GM12878 (cell line): Measurements from ENCODE around the gene CCDC88A. TPM values are rescaled to one million over a fixed set of nuclear protein-coding genes. Genes with fewer than 3 reads are reported as not detected.

Experiments
- ATAC-seq: fragments of 200-7000 bp; cut with Tn5 transposase; 3 replicates; pipeline ENCODE4 v1.9.1; 2020; ENCODE audit warnings: mild to moderate bottlenecking, moderate library complexity
- BruUV-seq: library from RNA; stranded (reverse); fragments of 400-500 nt; replicated peaks from 2 replicates; lab custom pipeline; 2021; lab: Mats Ljungman, UMichigan
- CTCF ChIA-PET: fragments of 300-600 bp; sonication (Branson Sonifier 250); formaldehyde crosslinking; extraction: SDS; loops from one replicate; lab custom pipeline; 2021; ENCODE audit warnings: inconsistent platforms; lab: Yijun Ruan, JAX
- POLR2A ChIA-PET: fragments of 350-600 bp; formaldehyde crosslinking; extraction: SDS; loops from one replicate; lab custom pipeline; 2021; ENCODE audit warnings: inconsistent platforms; lab: Charles Lee
- RAD21 ChIA-PET: fragments of 300-600 bp; sonication (Branson Sonifier 250); formaldehyde crosslinking; loops from one replicate; lab custom pipeline; 2023; ENCODE audit warnings: antibody characterized with exemption; ENCODE audit not compliant: unreplicated experiment; lab: Charles Lee
- SMC1A ChIA-PET: fragments of 300-600 bp; sonication (Branson Sonifier 250); formaldehyde crosslinking; loops from one replicate; lab custom pipeline; 2023; ENCODE audit not compliant: unreplicated experiment, uncharacterized antibody; lab: Charles Lee
- DNase-seq: peaks from one replicate; pipeline ENCODE4 v3.0.0-alpha.2; 2011; ENCODE audit warnings: low read depth, low spot score
- FAIRE-seq: peaks from 3 replicates; lab custom pipeline; 2011; peaks lifted over from hg19 to GRCh38; lab: Jason Lieb, UNC
- H2AFZ ChIP-seq: 2 replicates; pipeline ENCODE4 v1.6.0; 2011; ENCODE audit warnings: low read depth, low read length, control low read depth; ENCODE audit not compliant: control insufficient read depth
- H3K27ac ChIP-seq: 2 replicates; pipeline ENCODE4 v1.5.1; 2011; ENCODE audit warnings: control low read depth; ENCODE audit not compliant: control insufficient read depth, insufficient read depth
- H3K27me3 ChIP-seq, 2 experiments: replicated peaks in 1 of 2; 2 replicates each; pipeline versions ENCODE4 v1.6.0 to v1.6.1; 2011; ENCODE audit warnings: low read length in 1 of 2; ENCODE audit not compliant: control insufficient read depth in 2 of 2, insufficient read depth in 2 of 2
- H3K36me3 ChIP-seq, 2 experiments: 2 replicates each; pipeline ENCODE4 v1.5.1; 2011; ENCODE audit warnings: low read length in 1 of 2; ENCODE audit not compliant: control insufficient read depth in 2 of 2, insufficient read depth in 2 of 2
- H3K4me1 ChIP-seq: 2 replicates; pipeline ENCODE4 v1.6.1; 2011; ENCODE audit warnings: mild to moderate bottlenecking, low read length, moderate library complexity, mixed read lengths; ENCODE audit not compliant: control insufficient read depth, insufficient read depth
- H3K4me2 ChIP-seq: 2 replicates; pipeline ENCODE4 v1.6.0; 2011; ENCODE audit warnings: control low read depth; ENCODE audit not compliant: control insufficient read depth, insufficient read depth
- H3K4me3 ChIP-seq: fragments of 200-600 bp; sonication (generic); 2 replicates; pipeline ENCODE4 v1.5.1; 2016
- H3K79me2 ChIP-seq: 2 replicates; pipeline ENCODE4 v1.6.0; 2011; ENCODE audit warnings: low read length; ENCODE audit not compliant: control insufficient read depth, insufficient read depth
- H3K9ac ChIP-seq: 2 replicates; pipeline ENCODE4 v1.8.0; 2011; ENCODE audit warnings: low read length, control low read depth, mixed read lengths; ENCODE audit not compliant: control insufficient read depth, insufficient read depth
- H3K9me3 ChIP-seq: replicated peaks from 3 replicates; pipeline ENCODE4 v1.5.1; 2011; ENCODE audit warnings: mild to moderate bottlenecking, low read length; ENCODE audit not compliant: control insufficient read depth, insufficient read depth
- H4K20me1 ChIP-seq: 2 replicates; pipeline ENCODE4 v1.6.0; 2011; ENCODE audit not compliant: control insufficient read depth, insufficient read depth
- BHLHE40 ChIP-seq, 2 experiments: fragments of 450-650 bp in 1 of 2; IDR thresholded peaks; 2 replicates each; pipeline ENCODE4 v1.6.1; 2011 to 2017; ENCODE audit warnings: low read depth in 2 of 2, borderline replicate concordance in 1 of 2, improper control_type of control experiment in 1 of 2, low read length in 1 of 2, mild to moderate bottlenecking in 1 of 2
- BMI1 ChIP-seq: fragments of 450-650 bp; IDR thresholded peaks from 2 replicates; pipeline ENCODE4 v1.6.1; 2016; ENCODE audit warnings: mild to moderate bottlenecking, moderate library complexity, borderline replicate concordance
- EZH2 ChIP-seq: IDR thresholded peaks from 2 replicates; pipeline ENCODE4 v1.6.1; 2012; ENCODE audit warnings: low read depth, mild to moderate bottlenecking, control low read depth, inconsistent platforms, low read length, borderline replicate concordance; ENCODE audit not compliant: control insufficient read depth
- IRF4 ChIP-seq: IDR thresholded peaks from 2 replicates; pipeline ENCODE4 v1.6.1; 2011; ENCODE audit warnings: low read depth, low read length
- KDM1A ChIP-seq: fragments of 200-600 bp; sonication (generic); IDR thresholded peaks from 2 replicates; pipeline ENCODE4 v1.6.1; 2016; ENCODE audit warnings: borderline replicate concordance
- KLF5 ChIP-seq: fragments of 450-650 bp; IDR thresholded peaks from 2 replicates; pipeline ENCODE4 v1.6.1; 2014; ENCODE audit warnings: mild to moderate bottlenecking; ENCODE audit not compliant: partially characterized antibody
- MYC ChIP-seq: IDR thresholded peaks from 2 replicates; pipeline ENCODE4 v1.6.1; 2011; ENCODE audit warnings: mild to moderate bottlenecking, low read length, moderate library complexity, inconsistent platforms; ENCODE audit not compliant: insufficient read depth, insufficient replicate concordance, insufficient read length, severe bottlenecking
- RB1 ChIP-seq: fragments of 450-650 bp; formaldehyde crosslinking; IDR thresholded peaks from 2 replicates; pipeline ENCODE4 v1.6.1; 2017; ENCODE audit warnings: mild to moderate bottlenecking, borderline replicate concordance
- RBBP5 ChIP-seq: fragments of 200-600 bp; sonication (generic); conservative IDR thresholded peaks from 2 replicates; pipeline ENCODE4 v1.6.1; 2016
- RUNX3 ChIP-seq: IDR thresholded peaks from 2 replicates; pipeline ENCODE4 v1.6.1; 2012; ENCODE audit warnings: low read length, inconsistent platforms
- SRF ChIP-seq, 2 experiments: IDR thresholded peaks; 2 replicates each; pipeline ENCODE4 v1.6.1; 2011; ENCODE audit warnings: low read depth in 2 of 2, low read length in 2 of 2, mild to moderate bottlenecking in 1 of 2, moderate library complexity in 1 of 2
- TCF12 ChIP-seq: IDR thresholded peaks from 2 replicates; pipeline ENCODE4 v1.6.1; 2011; ENCODE audit warnings: low read depth, mild to moderate bottlenecking, low read length
- ZZZ3 ChIP-seq: IDR thresholded peaks from 2 replicates; pipeline ENCODE4 v1.6.1; 2011; ENCODE audit warnings: low read depth; ENCODE audit not compliant: control insufficient read depth, insufficient read length
- WGBS: methylation state at CpG from one replicate; pipeline ENCODE4 v1.1.6; 2016; ENCODE audit warnings: low lambda C conversion rate; ENCODE audit not compliant: insufficient replicate concordance, insufficient coverage; ENCODE audit errors: missing lambda C conversion rate; 5-methylcytosine and 5-hydroxymethylcytosine counted together
- in situ Hi-C: fragments of 300-500 bp; cut with MboI; formaldehyde crosslinking; loops from 9 replicates; pipeline ENCODE4 v1.14.3; 2018; ENCODE audit warnings: mixed read lengths
- intact Hi-C: fragments of 100-400 bp; cut with micrococcal nuclease; formaldehyde crosslinking; loops from one replicate; pipeline ENCODE4 v1.14.2; 2022; ENCODE audit not compliant: unreplicated experiment
- polyA plus RNA-seq, 11 experiments: library from polyadenylated mRNA; depleted of rRNA in 4 of 11; unstranded in 6 of 11; stranded (reverse) in 5 of 11; fragments of >200 nt; fragmentation: Nextera tagmentation in 4 of 11; fragmentation: Illumina TruSeq in 1 of 11; extraction: Ambion mirVana in 4 of 11; extraction: Trizol in 1 of 11; gene quantifications; 1 replicate in 1 of 11; 2 replicates in 10 of 11; pipeline versions ENCODE4 v1.2.1 to v1.2.3, GENCODE V29; 2011 to 2016; ENCODE audit warnings: inconsistent platforms in 2 of 11, missing spikeins in 2 of 11, low read depth in 1 of 11
- total RNA-seq, 4 experiments: library from RNA; depleted of rRNA in 3 of 4; stranded (reverse); fragments of >200 nt in 3 of 4; fragmentation: Illumina TruSeq in 1 of 4; extraction: Trizol in 1 of 4; gene quantifications; 2 replicates each; pipeline versions ENCODE4 v1.2.1 to v1.2.3, GENCODE V29; 2013 to 2021
- TF ChIP-seq, protein P1 (sequence below): fragments of 450-650 bp; IDR thresholded peaks from 2 replicates; pipeline ENCODE4 v1.6.1; 2017; ENCODE audit warnings: low read depth, mild to moderate bottlenecking, moderate library complexity
- TF ChIP-seq, protein P2 (sequence below): fragments of 150-350 bp; IDR thresholded peaks from 2 replicates; pipeline ENCODE4 v1.6.1; 2014; ENCODE audit warnings: mild to moderate bottlenecking, low read depth, low read length
- TF ChIP-seq, protein P3 (sequence below): fragments of 450-650 bp; IDR thresholded peaks from 2 replicates; pipeline ENCODE4 v1.6.1; 2017; ENCODE audit warnings: mild to moderate bottlenecking, low read depth, inconsistent platforms; ENCODE audit not compliant: poor library complexity, severe bottlenecking
- TF ChIP-seq, protein P4 (sequence below): fragments of 450-650 bp; IDR thresholded peaks from 2 replicates; pipeline ENCODE4 v1.6.1; 2016; ENCODE audit warnings: mild to moderate bottlenecking

CCDC88A gene
- total and polyA plus RNA-seq, 10 of the 15 experiments (the other 5 are each of a cell fraction or from before 2014, with no cell fraction given), result 1.8 to 71.6 (median 45.9) TPM

DNA sequence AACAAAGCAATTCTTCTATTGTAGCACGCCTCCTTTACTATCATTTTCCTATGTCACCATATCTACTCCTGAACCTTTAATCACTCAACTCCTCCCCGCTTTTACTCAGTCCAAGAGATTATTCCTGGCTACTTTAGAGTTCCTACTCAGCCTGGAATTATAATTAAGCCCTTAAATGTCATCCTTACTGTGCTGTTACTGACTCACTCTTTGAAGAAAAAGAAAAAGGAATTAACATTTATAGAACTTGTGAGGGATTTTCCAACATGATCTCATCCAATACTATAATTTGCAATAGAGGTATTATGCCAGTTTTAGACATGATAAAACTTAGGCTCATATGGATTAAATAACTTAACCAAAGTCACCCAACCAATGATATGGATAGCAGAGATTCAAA lies 61.7 kb downstream of the CCDC88A start:
- in situ Hi-C loops, result no loop called here
- no peak overlapping the region for H3K4me2 ChIP-seq
- ChIA-PET POLR2A (no interaction called here), CTCF (no interaction called here), SMC1A (no interaction called here), RAD21 (no interaction called here)
- FAIRE-seq (no peak), DNase-seq (no peak), ATAC-seq (no peak)
- H3K9ac ChIP-seq, result no peak overlapping the region
- H3K4me1 ChIP-seq, result peaks cover 3% of the 10 kb centered on the region; the same call in 1 of the 2 replicates
- no TSS peak for BruUV-seq
- no peak overlapping the region for H3K27ac ChIP-seq
- H3K27me3 ChIP-seq, result no peaks in the 10 kb centered on the region
- TF ChIP-seq, protein P1, sequence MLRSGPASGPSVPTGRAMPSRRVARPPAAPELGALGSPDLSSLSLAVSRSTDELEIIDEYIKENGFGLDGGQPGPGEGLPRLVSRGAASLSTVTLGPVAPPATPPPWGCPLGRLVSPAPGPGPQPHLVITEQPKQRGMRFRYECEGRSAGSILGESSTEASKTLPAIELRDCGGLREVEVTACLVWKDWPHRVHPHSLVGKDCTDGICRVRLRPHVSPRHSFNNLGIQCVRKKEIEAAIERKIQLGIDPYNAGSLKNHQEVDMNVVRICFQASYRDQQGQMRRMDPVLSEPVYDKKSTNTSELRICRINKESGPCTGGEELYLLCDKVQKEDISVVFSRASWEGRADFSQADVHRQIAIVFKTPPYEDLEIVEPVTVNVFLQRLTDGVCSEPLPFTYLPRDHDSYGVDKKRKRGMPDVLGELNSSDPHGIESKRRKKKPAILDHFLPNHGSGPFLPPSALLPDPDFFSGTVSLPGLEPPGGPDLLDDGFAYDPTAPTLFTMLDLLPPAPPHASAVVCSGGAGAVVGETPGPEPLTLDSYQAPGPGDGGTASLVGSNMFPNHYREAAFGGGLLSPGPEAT, result no peak
- TF ChIP-seq RBBP5 (no peak), TCF12 (no peak), RB1 (no peak), ZZZ3 (no peak), KLF5 (no peak), MYC (no peak), KDM1A (no peak), BHLHE40 (IDR thresholded peaks at IDR 0.05; ENCODE audit: borderline replicate concordance in 1 of 2, low read depth in 2 of 2, low read length in 1 of 2) (no peak), EZH2 (no peak), IRF4 (no peak), SRF (IDR thresholded peaks at IDR 0.05; ENCODE audit: low read depth in 2 of 2, low read length in 2 of 2) (no peak), BMI1 (no peak), RUNX3 (no peak)
- TF ChIP-seq, protein P2, sequence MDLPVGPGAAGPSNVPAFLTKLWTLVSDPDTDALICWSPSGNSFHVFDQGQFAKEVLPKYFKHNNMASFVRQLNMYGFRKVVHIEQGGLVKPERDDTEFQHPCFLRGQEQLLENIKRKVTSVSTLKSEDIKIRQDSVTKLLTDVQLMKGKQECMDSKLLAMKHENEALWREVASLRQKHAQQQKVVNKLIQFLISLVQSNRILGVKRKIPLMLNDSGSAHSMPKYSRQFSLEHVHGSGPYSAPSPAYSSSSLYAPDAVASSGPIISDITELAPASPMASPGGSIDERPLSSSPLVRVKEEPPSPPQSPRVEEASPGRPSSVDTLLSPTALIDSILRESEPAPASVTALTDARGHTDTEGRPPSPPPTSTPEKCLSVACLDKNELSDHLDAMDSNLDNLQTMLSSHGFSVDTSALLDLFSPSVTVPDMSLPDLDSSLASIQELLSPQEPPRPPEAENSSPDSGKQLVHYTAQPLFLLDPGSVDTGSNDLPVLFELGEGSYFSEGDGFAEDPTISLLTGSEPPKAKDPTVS, result no peak
- TF ChIP-seq, protein P3, sequence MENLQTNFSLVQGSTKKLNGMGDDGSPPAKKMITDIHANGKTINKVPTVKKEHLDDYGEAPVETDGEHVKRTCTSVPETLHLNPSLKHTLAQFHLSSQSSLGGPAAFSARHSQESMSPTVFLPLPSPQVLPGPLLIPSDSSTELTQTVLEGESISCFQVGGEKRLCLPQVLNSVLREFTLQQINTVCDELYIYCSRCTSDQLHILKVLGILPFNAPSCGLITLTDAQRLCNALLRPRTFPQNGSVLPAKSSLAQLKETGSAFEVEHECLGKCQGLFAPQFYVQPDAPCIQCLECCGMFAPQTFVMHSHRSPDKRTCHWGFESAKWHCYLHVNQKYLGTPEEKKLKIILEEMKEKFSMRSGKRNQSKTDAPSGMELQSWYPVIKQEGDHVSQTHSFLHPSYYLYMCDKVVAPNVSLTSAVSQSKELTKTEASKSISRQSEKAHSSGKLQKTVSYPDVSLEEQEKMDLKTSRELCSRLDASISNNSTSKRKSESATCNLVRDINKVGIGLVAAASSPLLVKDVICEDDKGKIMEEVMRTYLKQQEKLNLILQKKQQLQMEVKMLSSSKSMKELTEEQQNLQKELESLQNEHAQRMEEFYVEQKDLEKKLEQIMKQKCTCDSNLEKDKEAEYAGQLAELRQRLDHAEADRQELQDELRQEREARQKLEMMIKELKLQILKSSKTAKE, result no peak
- TF ChIP-seq, protein P4, sequence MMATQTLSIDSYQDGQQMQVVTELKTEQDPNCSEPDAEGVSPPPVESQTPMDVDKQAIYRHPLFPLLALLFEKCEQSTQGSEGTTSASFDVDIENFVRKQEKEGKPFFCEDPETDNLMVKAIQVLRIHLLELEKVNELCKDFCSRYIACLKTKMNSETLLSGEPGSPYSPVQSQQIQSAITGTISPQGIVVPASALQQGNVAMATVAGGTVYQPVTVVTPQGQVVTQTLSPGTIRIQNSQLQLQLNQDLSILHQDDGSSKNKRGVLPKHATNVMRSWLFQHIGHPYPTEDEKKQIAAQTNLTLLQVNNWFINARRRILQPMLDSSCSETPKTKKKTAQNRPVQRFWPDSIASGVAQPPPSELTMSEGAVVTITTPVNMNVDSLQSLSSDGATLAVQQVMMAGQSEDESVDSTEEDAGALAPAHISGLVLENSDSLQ, result no peak
- H3K4me3 ChIP-seq, result no peak overlapping the region
- intact Hi-C loops, result no loop called here
- no peak overlapping the region for H2AFZ ChIP-seq
- no peaks in the 10 kb centered on the region for H4K20me1 ChIP-seq
- 97% methylated on average over 2 of the region's 2 CpGs for WGBS
- H3K79me2 ChIP-seq, result no peaks in the 10 kb centered on the region
- H3K36me3 ChIP-seq, result no peaks in the 10 kb centered on the region; a peak in 1 of 4 replicates
- no peaks in the 10 kb centered on the region for H3K9me3 ChIP-seq
